Measurements from ENCODE around the gene TMC2. TPM values are rescaled to one million over a fixed set of nuclear protein-coding genes. Genes with fewer than 3 reads are reported as not detected.

TMC2 gene
- total RNA-seq, 1 donor from 2014 or later: not detected

GRCh38 chr20:2640260-2640659 lies 103.9 kb downstream of the TMC2 start:
- H3K36me3 ChIP-seq: no peaks in the 10 kb centered on the region
- peaks cover 10% of the 10 kb centered on the region for H3K27me3 ChIP-seq
- no peaks in the 10 kb centered on the region for H3K9me3 ChIP-seq (ENCODE audit: low read depth)
- H3K4me2 ChIP-seq: no peak overlapping the region
- H4K20me1 ChIP-seq (ENCODE audit: low read depth): no peaks in the 10 kb centered on the region
- H3K79me2 ChIP-seq (ENCODE audit: low read depth): no peaks in the 10 kb centered on the region
- H3K27ac ChIP-seq: no peak overlapping the region
- no peaks in the 10 kb centered on the region for H3F3A ChIP-seq (ENCODE audit: low read depth)
- H3K4me3 ChIP-seq: no peak overlapping the region
- Mint-ChIP-seq H3K4me1 (no peaks in the 10 kb centered on the region), H3K27ac (no peak overlapping the region), H3K36me3 (no peaks in the 10 kb centered on the region), H3K9me3 (no peaks in the 10 kb centered on the region), H3K4me3 (no peak overlapping the region), H3K27me3 (ENCODE audit: insufficient read depth, low read depth) (peaks cover 3% of the 10 kb centered on the region)
- TF ChIP-seq EZH2phosphoT487 (IDR thresholded peaks at IDR 0.05) (no peak), CTCF (IDR thresholded peaks at IDR 0.05) (no peak), EZH2 (IDR thresholded peaks at IDR 0.05) (no peak)
- H3K4me1 ChIP-seq: no peaks in the 10 kb centered on the region
- no peak for DNase-seq (ENCODE audit: low spot score)
- no peak overlapping the region for H3K9ac ChIP-seq
- no peak overlapping the region for H2AFZ ChIP-seq (replicated peaks)

- no peaks in the 10 kb centered on the region for H3K36me3 ChIP-seq
- H3K4me2 ChIP-seq: no peak overlapping the region
- no peak overlapping the region for H3K27ac ChIP-seq
- H3K4me1 ChIP-seq: no peaks in the 10 kb centered on the region
- Mint-ChIP-seq H3K4me3 (no peak overlapping the region), H3K4me1 (no peaks in the 10 kb centered on the region), H3K36me3 (no peaks in the 10 kb centered on the region), H3K27me3 (ENCODE audit: insufficient read depth, low read depth) (peaks cover 3% of the 10 kb centered on the region), H3K9me3 (no peaks in the 10 kb centered on the region), H3K27ac (no peak overlapping the region)
- no peaks in the 10 kb centered on the region for H3K9me3 ChIP-seq (ENCODE audit: low read depth)
- no peak for DNase-seq (ENCODE audit: low spot score)
- peaks cover 3% of the 10 kb centered on the region for H3K27me3 ChIP-seq
- no peak for TF ChIP-seq CTCF (IDR thresholded peaks at IDR 0.05)
- TF ChIP-seq EZH2phosphoT487 (IDR thresholded peaks at IDR 0.05): no peak
- TF ChIP-seq EZH2 (IDR thresholded peaks at IDR 0.05): no peak
- H3K79me2 ChIP-seq (ENCODE audit: low read depth): no peaks in the 10 kb centered on the region
- H2AFZ ChIP-seq (replicated peaks): no peak overlapping the region
- no peaks in the 10 kb centered on the region for H3F3A ChIP-seq (ENCODE audit: low read depth)
- no peaks in the 10 kb centered on the region for H4K20me1 ChIP-seq (ENCODE audit: low read depth)
- no peak overlapping the region for H3K9ac ChIP-seq
- no peak overlapping the region for H3K4me3 ChIP-seq
Measured at GRCh38 chr20:2640899-2641298, 104.5 kb downstream of the TMC2 start.

GRCh38 chr20:2643708-2644107 lies 107.3 kb downstream of the TMC2 start:
- DNase-seq (ENCODE audit: low spot score): no peak
- no peaks in the 10 kb centered on the region for H3K4me1 Mint-ChIP-seq
- Histone ChIP-seq H3K4me1 (no peaks in the 10 kb centered on the region), H2AFZ (replicated peaks) (no peak overlapping the region), H3K36me3 (no peaks in the 10 kb centered on the region), H3K9ac (no peak overlapping the region), H3K27ac (no peak overlapping the region), H4K20me1 (ENCODE audit: low read depth) (no peaks in the 10 kb centered on the region), H3K79me2 (ENCODE audit: low read depth) (no peaks in the 10 kb centered on the region), H3K9me3 (ENCODE audit: low read depth) (no peaks in the 10 kb centered on the region), H3F3A (ENCODE audit: low read depth) (peaks cover 4% of the 10 kb centered on the region), H3K4me2 (no peak overlapping the region), H3K27me3 (no peaks in the 10 kb centered on the region), H3K4me3 (no peak overlapping the region)
- peaks cover 2% of the 10 kb centered on the region for H3K27me3 Mint-ChIP-seq (ENCODE audit: insufficient read depth, low read depth)
- H3K27ac Mint-ChIP-seq: no peak overlapping the region
- H3K4me3 Mint-ChIP-seq: no peak overlapping the region
- no peaks in the 10 kb centered on the region for H3K36me3 Mint-ChIP-seq
- no peaks in the 10 kb centered on the region for H3K9me3 Mint-ChIP-seq
- TF ChIP-seq EZH2 (IDR thresholded peaks at IDR 0.05) (no peak), EZH2phosphoT487 (IDR thresholded peaks at IDR 0.05) (no peak), CTCF (IDR thresholded peaks at IDR 0.05) (no peak)

Data from neural progenitor cell (in vitro differentiated cells).